Ovary (tissue), 3 donors: Measurements from ENCODE around the gene LAIR1.

Source experiments
- CTCF ChIP-seq, 3 donors: fragments of 450-650 bp in 2 of 3; fragments of 200-600 bp in 1 of 3; IDR thresholded peaks; one replicate each; pipeline versions ENCODE4 v1.5.1 to v1.8.0; 2016 to 2022; ENCODE audit warnings: antibody characterized with exemption in 3 of 3, mild to moderate bottlenecking in 1 of 3
- EP300 ChIP-seq: sonication (generic); formaldehyde crosslinking; IDR thresholded peaks from one replicate; pipeline ENCODE4 v1.6.1; 2017; ENCODE audit warnings: antibody characterized with exemption
- POLR2A ChIP-seq: fragments of 450-650 bp; IDR thresholded peaks from one replicate; pipeline ENCODE4 v1.6.1; 2017; ENCODE audit warnings: antibody characterized with exemption, mild to moderate bottlenecking, moderate library complexity
- donor health status: DM: no; HTN: no; CAD: no.

DNA sequence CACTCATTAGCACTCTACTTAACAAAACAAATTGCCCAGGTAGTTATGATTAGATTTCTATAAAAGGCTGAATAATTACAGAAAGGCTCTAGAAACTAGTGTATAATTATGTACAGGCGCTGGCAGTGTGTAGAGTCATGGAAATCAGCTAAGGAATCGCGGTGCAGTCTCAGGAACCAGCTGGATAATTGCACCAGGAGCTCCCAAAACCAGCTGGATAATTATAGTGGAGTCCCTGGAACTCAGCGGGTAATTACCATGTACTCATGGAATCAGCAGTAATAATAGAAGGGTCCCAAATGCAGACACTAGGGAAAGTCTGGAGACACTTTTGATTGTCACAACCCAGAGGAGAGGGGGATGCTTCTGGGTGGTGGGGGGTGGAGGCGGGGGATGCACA, 27.4 kb upstream of the LAIR1 start:
- TF ChIP-seq POLR2A = no peak
- TF ChIP-seq CTCF (IDR thresholded peaks at IDR 0.05) = no peak
- TF ChIP-seq EP300 = no peak
